Left cardiac atrium (tissue), 4 donors: ENCODE data around the gene ARHGAP42. TPM values are rescaled to one million over a fixed set of nuclear protein-coding genes. Genes with fewer than 3 reads are reported as not detected.

ENCODE experiments used
- ATAC-seq, 2 donors: fragments of 200-7000 bp; cut with Tn5 transposase; one replicate each; pipeline ENCODE4 v1.9.1; 2020; ENCODE audit warnings: mild to moderate bottlenecking in 2 of 2, moderate library complexity in 2 of 2
- DNase-seq: peaks from one replicate; pipeline ENCODE4 v3.0.0-alpha.2; 2020
- intact Hi-C, 2 donors: fragments of 100-400 bp; cut with DNase I; formaldehyde crosslinking; loops; one replicate each; pipeline versions ENCODE4 v1.14.1 to v1.15.1; 2022 to 2023
- total RNA-seq, 2 donors: library from RNA; stranded (reverse); fragmentation: NEBNext Ultra II Directional; extraction: Animal tissue kit (Norgen Biotek cat#: 25700); gene quantifications; one replicate each; pipeline ENCODE4 v1.2.1, GENCODE V29; 2021
- donor health status: DM: no; HTN: yes; CAD: no.
- donor health status: DM: no; HTN: yes; CAD: no; lungs with severe emphysema.
- donor health status: DM: yes; HTN: yes; CAD: no.
- donor health status: Dilated cardiomyopathy.

ARHGAP42 gene
- total RNA-seq, 2 donors from 2014 or later, result 9.0 to 12.8 TPM

GRCh38 chr11:100963375-100963774 lies 276.3 kb downstream of the ARHGAP42 start:
- DNase-seq (no peak), ATAC-seq (no peak)
- intact Hi-C loops, result no loop called here

- intact Hi-C loops, result no loop called here
- ATAC-seq, result no peak
- no peak for DNase-seq
These were observed 277.3 kb downstream of the ARHGAP42 start for GRCh38 chr11:100964435-100964834.

- no peak for ATAC-seq
These were observed 278.3 kb downstream of the ARHGAP42 start for GRCh38 chr11:100965346-100965745.

GRCh38 chr11:100966366-100966765 lies 279.3 kb downstream of the ARHGAP42 start:
- DNase-seq, result no peak
- intact Hi-C loops, result no loop called here
- no peak for ATAC-seq

More at GRCh38 chr11:100965346-100965745, 278.3 kb downstream of the ARHGAP42 start:
- intact Hi-C loops, result no loop called here
- DNase-seq, result no peak

- DNase-seq, result no peak
- intact Hi-C loops, result no loop called here
- ATAC-seq, result no peak
These were observed 281.9 kb downstream of the ARHGAP42 start for GRCh38 chr11:100969008-100969407.

- intact Hi-C loops, result loop anchor here in 1 of 2 donors (10.0 kb wide), 1 partner anchor 154 kb away; the partner anchor contains the start of gene PGR
- ATAC-seq (peak; percentile 76 to 79), DNase-seq (no peak)
These were observed 283.4 kb downstream of the ARHGAP42 start for GRCh38 chr11:100970283-100971164.

- intact Hi-C loops, result loop anchor here in 1 of 2 donors (10.0 kb wide), 1 partner anchor 153 kb away; the partner anchor contains the start of gene PGR
- no peak for DNase-seq
- no peak for ATAC-seq
These were observed 285.0 kb downstream of the ARHGAP42 start for GRCh38 chr11:100972046-100972445.

GRCh38 chr11:100978442-100978841 lies 291.4 kb downstream of the ARHGAP42 start:
- DNase-seq (no peak), ATAC-seq (no peak)
- intact Hi-C loops, result loop anchor here in 1 of 2 donors (10.0 kb wide), 1 partner anchor 146 kb away; the partner anchor contains the start of gene PGR

GRCh38 chr11:100978939-100979338 lies 291.9 kb downstream of the ARHGAP42 start:
- intact Hi-C loops, result loop anchor here in 1 of 2 donors (10.0 kb wide), 1 partner anchor 146 kb away; the partner anchor contains the start of gene PGR
- ATAC-seq (no peak), DNase-seq (no peak)

GRCh38 chr11:100980156-100980555 lies 293.1 kb downstream of the ARHGAP42 start:
- ATAC-seq, result peak in 1 of 2 donors; percentile 50
- DNase-seq, result no peak
- intact Hi-C loops, result loop anchor here (5.0 kb wide), 1 partner anchor 457 kb away; no protein-coding TSS in a partner anchor

- ATAC-seq (no peak), DNase-seq (no peak)
- intact Hi-C loops, result loop anchor here (5.0 kb wide), 1 partner anchor 456 kb away; no protein-coding TSS in a partner anchor
These were observed 294.2 kb downstream of the ARHGAP42 start for GRCh38 chr11:100981196-100981824.

GRCh38 chr11:100984668-100985067 lies 297.6 kb downstream of the ARHGAP42 start:
- intact Hi-C loops, result loop anchor here (5.0 kb wide), 1 partner anchor 453 kb away; no protein-coding TSS in a partner anchor
- ATAC-seq (no peak), DNase-seq (no peak)

- no peak for ATAC-seq
- DNase-seq, result no peak
- intact Hi-C loops, result loop anchor here in 1 of 2 donors (10.0 kb wide), 1 partner anchor 334 kb away; no protein-coding TSS in a partner anchor
These were observed 303.8 kb downstream of the ARHGAP42 start for GRCh38 chr11:100990931-100991330.

- ATAC-seq (no peak), DNase-seq (no peak)
- intact Hi-C loops, result loop anchor here in 1 of 2 donors (10.0 kb wide), 1 partner anchor 333 kb away; no protein-coding TSS in a partner anchor
These were observed 304.5 kb downstream of the ARHGAP42 start for GRCh38 chr11:100991541-100991940.

- intact Hi-C loops, result loop anchor here in 1 of 2 donors (10.0 kb wide), 1 partner anchor 330 kb away; no protein-coding TSS in a partner anchor
- no peak for DNase-seq
- no peak for ATAC-seq
These were observed 307.9 kb downstream of the ARHGAP42 start for GRCh38 chr11:100994966-100995365.

- ATAC-seq (no peak), DNase-seq (no peak)
- intact Hi-C loops, result loop anchor here in 1 of 2 donors (10.0 kb wide), 1 partner anchor 325 kb away; no protein-coding TSS in a partner anchor
These were observed 312.7 kb downstream of the ARHGAP42 start for GRCh38 chr11:100999756-101000155.

- intact Hi-C loops, result no loop called here
- DNase-seq, result no peak
- ATAC-seq, result no peak
These were observed 316.4 kb downstream of the ARHGAP42 start for GRCh38 chr11:101003468-101003867.

GRCh38 chr11:101008961-101009689 lies 322.0 kb downstream of the ARHGAP42 start:
- DNase-seq, result no peak
- ATAC-seq, result no peak
- intact Hi-C loops, result no loop called here

- DNase-seq, result no peak
- no peak for ATAC-seq
- intact Hi-C loops, result no loop called here
These were observed 322.6 kb downstream of the ARHGAP42 start for GRCh38 chr11:101009690-101010055.
